Left lung (tissue), 10 donors: Measurements from ENCODE around the gene VAX1. TPM values are rescaled to one million over a fixed set of nuclear protein-coding genes. Genes with fewer than 3 reads are reported as not detected.

Experiments
- ATAC-seq: fragments of 200-7000 bp; cut with Tn5 transposase; one replicate; pipeline ENCODE4 v1.9.1; 2020; ENCODE audit warnings: moderate library complexity
- DNase-seq, 4 donors: peaks; one replicate each; pipeline ENCODE4 v3.0.0-alpha.2; 2013 to 2020
- H3K27ac ChIP-seq, 2 donors: fragments of 200-600 bp; sonication (generic) in 1 of 2; one replicate each; pipeline versions ENCODE4 v1.5.0 to v1.8.0; 2020 to 2021
- H3K27me3 ChIP-seq, 2 donors: fragments of 200-600 bp; sonication (generic) in 1 of 2; one replicate each; pipeline versions ENCODE4 v1.5.0 to v1.8.0; 2020 to 2021
- H3K36me3 ChIP-seq, 2 donors: fragments of 200-600 bp; sonication (generic) in 1 of 2; one replicate each; pipeline versions ENCODE4 v1.5.0 to v1.8.0; 2020 to 2021
- H3K4me1 ChIP-seq, 2 donors: fragments of 200-600 bp; one replicate each; pipeline ENCODE4 v1.8.0; 2021
- H3K4me3 ChIP-seq, 2 donors: fragments of 200-600 bp; sonication (generic) in 1 of 2; one replicate each; pipeline versions ENCODE4 v1.5.0 to v1.8.0; 2020 to 2021; ENCODE audit warnings: mild to moderate bottlenecking in 1 of 2
- H3K9me3 ChIP-seq, 2 donors: fragments of 200-600 bp; sonication (generic) in 1 of 2; one replicate each; pipeline versions ENCODE4 v1.5.0 to v1.8.0; 2020 to 2021
- intact Hi-C, 2 donors: fragments of 100-400 bp; cut with DNase I; formaldehyde crosslinking; loops; one replicate each; pipeline versions ENCODE4 v1.11.2 to v1.14.2; 2022
- polyA plus RNA-seq, 6 donors: library from polyadenylated mRNA; unstranded; fragments of 120-200 nt; gene quantifications; one replicate each; pipeline ENCODE4 v1.2.1, GENCODE V29; 2013; ENCODE audit not compliant: insufficient read length in 6 of 6
- total RNA-seq, 2 donors: library from RNA; stranded (reverse); fragmentation: NEBNext Ultra II Directional; extraction: Animal tissue kit (Norgen Biotek cat#: 25700); gene quantifications; one replicate each; pipeline ENCODE4 v1.2.1, GENCODE V29; 2021
- TF ChIP-seq, protein P1 (sequence below), 2 donors: fragments of 200-600 bp; sonication (generic) in 1 of 2; IDR thresholded peaks; one replicate each; pipeline versions ENCODE4 v1.5.0 to v1.8.0; 2021; ENCODE audit warnings: antibody characterized with exemption in 2 of 2
- donor health status: DM: no; HTN: yes; CAD: no.
- donor health status: DM: no; HTN: no; CAD: no.

Gene VAX1
- total and polyA plus RNA-seq, 8 donors, result not detected

DNA sequence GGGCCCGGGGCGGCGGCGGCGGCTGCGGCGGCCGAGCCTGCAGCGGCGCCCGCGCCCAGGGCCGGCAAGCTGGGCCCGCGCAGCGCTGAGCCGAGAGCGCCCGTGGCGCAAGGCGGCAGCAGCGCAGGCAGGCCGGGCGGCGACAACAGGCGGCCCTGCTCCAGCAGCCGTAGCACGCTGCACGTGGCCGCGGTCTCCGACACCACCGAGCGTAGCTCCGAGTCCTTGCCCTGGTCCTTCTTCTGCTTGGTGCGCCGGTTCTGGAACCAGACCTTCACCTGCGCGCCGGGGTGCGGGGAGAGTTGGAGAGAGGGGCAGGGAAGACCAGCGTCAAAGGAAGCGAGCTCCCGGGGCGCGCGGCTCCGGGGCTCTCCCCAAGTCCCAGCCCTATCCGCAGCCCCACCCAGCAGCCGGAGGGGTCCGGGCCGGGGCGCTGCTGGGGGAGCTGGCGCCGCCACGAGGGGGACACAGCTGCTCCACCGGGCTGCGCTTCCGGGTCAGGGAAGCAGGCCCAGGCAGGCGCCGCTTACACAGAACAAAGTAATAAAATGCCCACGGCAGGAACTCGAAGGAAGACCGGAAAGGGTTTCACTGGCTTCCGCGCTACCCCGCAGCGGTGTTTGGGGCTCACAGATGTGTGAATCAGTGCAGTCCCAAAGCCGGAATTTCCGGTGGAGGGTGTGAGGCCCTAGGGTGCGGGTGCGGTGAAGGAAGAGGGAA is 3.6 kb downstream of the VAX1 start:
- intact Hi-C loops, result no loop called here
- H3K27ac ChIP-seq, result no peak overlapping the region
- DNase-seq (no peak), ATAC-seq (peak; percentile 13)
- no peaks in the 10 kb centered on the region for H3K9me3 ChIP-seq
- TF ChIP-seq, protein P1, sequence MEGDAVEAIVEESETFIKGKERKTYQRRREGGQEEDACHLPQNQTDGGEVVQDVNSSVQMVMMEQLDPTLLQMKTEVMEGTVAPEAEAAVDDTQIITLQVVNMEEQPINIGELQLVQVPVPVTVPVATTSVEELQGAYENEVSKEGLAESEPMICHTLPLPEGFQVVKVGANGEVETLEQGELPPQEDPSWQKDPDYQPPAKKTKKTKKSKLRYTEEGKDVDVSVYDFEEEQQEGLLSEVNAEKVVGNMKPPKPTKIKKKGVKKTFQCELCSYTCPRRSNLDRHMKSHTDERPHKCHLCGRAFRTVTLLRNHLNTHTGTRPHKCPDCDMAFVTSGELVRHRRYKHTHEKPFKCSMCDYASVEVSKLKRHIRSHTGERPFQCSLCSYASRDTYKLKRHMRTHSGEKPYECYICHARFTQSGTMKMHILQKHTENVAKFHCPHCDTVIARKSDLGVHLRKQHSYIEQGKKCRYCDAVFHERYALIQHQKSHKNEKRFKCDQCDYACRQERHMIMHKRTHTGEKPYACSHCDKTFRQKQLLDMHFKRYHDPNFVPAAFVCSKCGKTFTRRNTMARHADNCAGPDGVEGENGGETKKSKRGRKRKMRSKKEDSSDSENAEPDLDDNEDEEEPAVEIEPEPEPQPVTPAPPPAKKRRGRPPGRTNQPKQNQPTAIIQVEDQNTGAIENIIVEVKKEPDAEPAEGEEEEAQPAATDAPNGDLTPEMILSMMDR (IDR thresholded peaks at IDR 0.05), result no peak
- H3K27me3 ChIP-seq, result peaks cover 95 to 100% of the 10 kb centered on the region in 2 donors
- no peaks in the 10 kb centered on the region for H3K36me3 ChIP-seq
- H3K4me3 ChIP-seq, result no peak overlapping the region
- peaks cover 12 to 31% of the 10 kb centered on the region in 2 donors for H3K4me1 ChIP-seq

DNA sequence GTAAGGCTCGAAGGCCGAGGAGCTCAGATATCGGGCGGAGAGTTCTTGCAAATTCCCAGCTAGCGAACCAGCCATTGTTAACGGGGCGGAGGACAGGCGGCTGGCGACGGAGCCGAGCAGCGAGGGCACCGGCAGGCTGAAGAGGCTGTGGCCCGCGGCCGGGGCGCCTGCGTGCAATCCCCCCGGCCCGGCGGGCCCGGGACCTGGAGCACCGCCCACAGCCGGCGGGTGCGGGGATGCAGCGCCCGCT is 4.1 kb downstream of the VAX1 start:
- H3K4me3 ChIP-seq, result no peak overlapping the region
- DNase-seq, result no peak
- intact Hi-C loops, result no loop called here
- no peak for ATAC-seq
- no peak overlapping the region for H3K27ac ChIP-seq
- H3K27me3 ChIP-seq, result peaks cover 95 to 100% of the 10 kb centered on the region in 2 donors
- no peaks in the 10 kb centered on the region for H3K36me3 ChIP-seq
- H3K9me3 ChIP-seq, result no peaks in the 10 kb centered on the region
- TF ChIP-seq, protein P1 (IDR thresholded peaks at IDR 0.05), result no peak
- peaks cover 12 to 31% of the 10 kb centered on the region in 2 donors for H3K4me1 ChIP-seq

DNA sequence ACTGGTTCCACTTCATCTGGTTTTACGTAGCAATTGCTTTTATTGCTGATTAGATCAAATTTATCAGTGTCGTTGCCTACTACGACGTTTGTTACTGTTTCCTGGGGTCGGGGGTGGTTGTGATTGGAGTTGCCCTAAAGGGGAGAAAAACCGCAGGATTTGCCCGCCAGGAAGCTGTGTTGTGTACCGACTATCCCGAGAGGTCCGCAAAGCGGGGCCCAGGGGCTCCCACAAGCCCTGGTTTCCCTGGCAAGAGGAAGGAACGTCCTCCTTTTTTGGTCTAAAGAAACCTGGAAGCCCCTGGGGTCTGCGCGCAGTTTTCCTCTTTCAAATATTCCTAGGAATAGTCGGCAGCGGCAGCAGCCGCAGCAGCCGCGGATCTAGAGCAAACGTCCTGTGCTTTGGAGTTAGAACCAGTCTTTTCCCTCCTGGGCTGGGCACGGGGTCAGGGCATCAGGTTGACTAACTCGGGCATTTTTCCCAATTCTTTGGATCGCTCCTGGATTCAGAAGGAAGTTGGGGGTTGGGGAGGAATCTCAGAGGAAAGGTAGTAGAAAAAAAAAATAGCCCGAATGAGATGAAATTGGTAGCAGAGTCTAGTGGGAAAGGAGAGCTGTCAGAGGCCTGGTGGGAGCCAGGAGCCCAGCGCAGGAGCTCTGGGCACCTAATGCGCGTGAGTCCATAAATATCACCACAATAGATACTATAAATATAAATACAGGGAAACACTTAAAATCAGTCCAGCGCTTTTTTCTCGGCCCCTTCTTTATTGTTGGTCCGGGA is 4.6 kb downstream of the VAX1 start:
- intact Hi-C loops, result no loop called here
- H3K27me3 ChIP-seq, result peaks cover 97 to 100% of the 10 kb centered on the region in 2 donors
- H3K4me1 ChIP-seq, result peaks cover 12 to 31% of the 10 kb centered on the region in 2 donors
- H3K4me3 ChIP-seq, result no peak overlapping the region
- no peaks in the 10 kb centered on the region for H3K9me3 ChIP-seq
- H3K27ac ChIP-seq, result no peak overlapping the region
- H3K36me3 ChIP-seq, result no peaks in the 10 kb centered on the region
- no peak for ATAC-seq
- no peak for DNase-seq
- TF ChIP-seq, protein P1 (IDR thresholded peaks at IDR 0.05), result no peak

DNA sequence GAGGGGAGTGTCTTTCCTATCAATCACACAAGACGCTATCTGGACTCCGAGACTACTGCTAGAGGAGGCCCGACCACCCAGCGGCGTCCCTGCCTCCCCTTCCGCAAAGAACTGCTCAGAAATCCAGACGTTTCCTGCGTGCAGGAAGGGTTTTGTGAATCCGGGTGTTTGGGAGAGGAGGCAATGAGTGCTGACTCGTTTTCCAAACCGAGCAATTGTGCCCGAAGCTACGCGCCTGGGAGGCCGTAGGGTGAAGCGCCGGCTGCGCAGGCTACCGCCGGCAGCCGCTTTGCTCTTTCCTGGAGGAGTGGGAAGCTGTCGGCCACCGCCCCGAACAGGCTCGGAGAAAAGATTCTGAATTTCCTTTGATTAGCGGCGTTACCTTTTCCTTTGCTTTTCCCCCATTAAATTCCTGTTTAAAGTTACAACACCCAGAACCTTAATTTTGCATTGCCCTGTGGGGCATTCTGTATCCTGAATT is 5.3 kb downstream of the VAX1 start:
- no peak for DNase-seq

More for the DNA sequence above, 5.3 kb downstream of the VAX1 start:
- intact Hi-C loops, result no loop called here
- peaks cover 12 to 26% of the 10 kb centered on the region in 2 donors for H3K4me1 ChIP-seq
- TF ChIP-seq, protein P1 (IDR thresholded peaks at IDR 0.05), result no peak
- no peak for ATAC-seq
- H3K36me3 ChIP-seq, result no peaks in the 10 kb centered on the region
- peaks cover 91 to 100% of the 10 kb centered on the region in 2 donors for H3K27me3 ChIP-seq
- H3K9me3 ChIP-seq, result no peaks in the 10 kb centered on the region
- H3K27ac ChIP-seq, result no peak overlapping the region
- no peak overlapping the region for H3K4me3 ChIP-seq
